Measurements from ENCODE around the gene KIF12. TPM values are rescaled to one million over a fixed set of nuclear protein-coding genes. Genes with fewer than 3 reads are reported as not detected.

KIF12 gene
- total and polyA plus RNA-seq, 2 of the 13 experiments (the other 11 are each of a cell fraction or from before 2014, with no cell fraction given): 1.8 to 12.5 TPM

GRCh38 chr9:114123031-114123977, 24.2 kb upstream of the KIF12 start (continued):
- peak; percentile 52 for TF ChIP-seq ARID5B (CRISPR knock-in tag; IDR thresholded peaks at IDR 0.05)
- peak; percentile 49; the same call in 1 of the 2 replicates for TF ChIP-seq SOX5 (CRISPR knock-in tag; IDR thresholded peaks at IDR 0.05; ENCODE audit: borderline replicate concordance)
- no peak for TF ChIP-seq ZNF503 (CRISPR knock-in tag; IDR thresholded peaks at IDR 0.05)
- TF ChIP-seq ZNF234 (CRISPR knock-in tag; conservative IDR thresholded peaks at IDR 0.05): no peak
